ENCODE measurements around the gene ACOT7. TPM values are rescaled to one million over a fixed set of nuclear protein-coding genes. Genes with fewer than 3 reads are reported as not detected.
"Not testable (repeated sequence)": the region's sequence is repeated elsewhere in the genome, so short reads cannot be mapped to it uniquely, and the experiment has no call there.

ACOT7 gene
- total and polyA plus RNA-seq, 10 donors, result 10.6 to 31.5 (median 20.3) TPM

DNA sequence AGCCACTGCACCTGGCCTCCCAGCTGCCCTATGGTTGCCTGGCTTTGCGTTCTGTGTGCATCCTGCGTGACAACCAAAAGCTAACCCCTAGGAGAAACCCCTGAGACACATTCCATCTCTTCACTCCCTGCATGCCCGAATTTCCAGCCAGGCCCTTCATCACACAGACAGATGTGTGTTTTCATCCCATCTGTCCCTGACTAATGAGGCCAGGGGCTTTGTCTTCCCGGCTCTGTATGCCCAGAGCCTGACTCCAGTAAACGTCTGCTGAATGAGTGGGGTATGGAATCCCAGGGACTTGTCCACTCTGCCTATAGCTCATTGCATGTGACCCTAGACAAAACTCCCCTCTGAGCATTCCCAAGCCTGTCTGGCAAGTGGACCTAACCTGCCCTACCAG, 40.6 kb upstream of the ACOT7 start:
- intact Hi-C loops (cut with DNase I; ENCODE audit: low total_unique reads), result no loop called here
- no peak for DNase-seq
- no peaks in the 10 kb centered on the region for H3K9me3 ChIP-seq
- WGBS, 5 donors, result 73 to 87% (median 75%) methylated on average over 5 of the region's 5 CpGs
- no peaks in the 10 kb centered on the region for H3K4me1 ChIP-seq
- H3K4me3 ChIP-seq, result no peak overlapping the region
- TF ChIP-seq POLR2AphosphoS5 (IDR thresholded peaks at IDR 0.05) (no peak), POLR2A (IDR thresholded peaks at IDR 0.05) (no peak)
- TF ChIP-seq, protein P1, sequence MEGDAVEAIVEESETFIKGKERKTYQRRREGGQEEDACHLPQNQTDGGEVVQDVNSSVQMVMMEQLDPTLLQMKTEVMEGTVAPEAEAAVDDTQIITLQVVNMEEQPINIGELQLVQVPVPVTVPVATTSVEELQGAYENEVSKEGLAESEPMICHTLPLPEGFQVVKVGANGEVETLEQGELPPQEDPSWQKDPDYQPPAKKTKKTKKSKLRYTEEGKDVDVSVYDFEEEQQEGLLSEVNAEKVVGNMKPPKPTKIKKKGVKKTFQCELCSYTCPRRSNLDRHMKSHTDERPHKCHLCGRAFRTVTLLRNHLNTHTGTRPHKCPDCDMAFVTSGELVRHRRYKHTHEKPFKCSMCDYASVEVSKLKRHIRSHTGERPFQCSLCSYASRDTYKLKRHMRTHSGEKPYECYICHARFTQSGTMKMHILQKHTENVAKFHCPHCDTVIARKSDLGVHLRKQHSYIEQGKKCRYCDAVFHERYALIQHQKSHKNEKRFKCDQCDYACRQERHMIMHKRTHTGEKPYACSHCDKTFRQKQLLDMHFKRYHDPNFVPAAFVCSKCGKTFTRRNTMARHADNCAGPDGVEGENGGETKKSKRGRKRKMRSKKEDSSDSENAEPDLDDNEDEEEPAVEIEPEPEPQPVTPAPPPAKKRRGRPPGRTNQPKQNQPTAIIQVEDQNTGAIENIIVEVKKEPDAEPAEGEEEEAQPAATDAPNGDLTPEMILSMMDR (IDR thresholded peaks at IDR 0.05 in 8 of 11, conservative IDR thresholded peaks at IDR 0.05 in 3 of 11), result no peak
- H3K27me3 ChIP-seq (replicated peaks in 1 of 7), result peaks cover 0 to 51% (median 13%) of the 10 kb centered on the region in 7 donors
- no peak overlapping the region for H3K27ac ChIP-seq
- no peaks in the 10 kb centered on the region for H3K36me3 ChIP-seq

DNA sequence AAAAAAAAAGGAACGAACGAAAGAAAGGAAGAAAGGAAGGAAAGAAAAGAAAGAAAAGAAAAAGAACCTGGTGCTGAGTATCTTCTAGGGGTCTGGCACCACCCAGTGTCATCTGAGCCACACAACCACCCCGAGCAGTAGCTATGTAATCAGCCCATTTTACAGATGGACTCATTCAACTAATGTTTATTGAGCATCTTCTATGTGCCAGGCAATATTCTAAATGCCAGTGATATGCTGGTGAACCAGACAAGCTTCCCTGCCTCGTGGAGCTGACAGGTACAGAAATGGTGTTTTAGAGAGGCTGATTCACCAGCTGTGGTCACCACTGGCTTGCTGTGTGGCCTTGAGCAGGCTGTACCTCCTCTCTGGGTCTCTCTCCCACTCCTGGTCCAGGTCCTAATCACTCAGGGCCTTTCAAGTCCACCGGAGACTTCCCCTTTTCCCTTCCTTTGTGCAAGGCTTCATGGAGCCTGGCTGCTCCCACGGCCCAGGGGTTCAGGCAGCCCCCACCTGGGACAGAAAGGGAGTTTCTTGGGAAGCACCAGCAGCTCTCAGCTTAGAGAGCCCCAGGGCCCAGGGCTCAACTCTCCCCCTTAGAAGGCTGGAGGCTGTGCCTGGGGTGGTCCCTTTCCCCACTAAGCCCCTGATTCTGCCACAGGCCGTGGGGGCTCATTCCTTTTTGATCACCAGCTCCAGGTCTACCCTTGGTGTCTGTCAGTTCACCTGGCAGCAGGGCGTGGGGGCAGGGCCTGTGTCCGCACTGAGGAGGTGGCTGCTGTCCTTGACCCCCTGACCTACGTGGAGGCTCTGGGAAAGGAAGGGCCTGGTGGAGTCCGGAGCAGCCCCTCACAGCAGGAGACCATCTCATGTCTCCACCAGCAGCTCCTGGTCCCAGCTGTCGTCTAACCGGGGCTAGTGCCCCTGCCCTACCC, 38.3 kb upstream of the ACOT7 start:
- DNase-seq; intact Hi-C loops (cut with DNase I; ENCODE audit: low total_unique reads); H3K27ac ChIP-seq: not testable (repeated sequence)

DNA sequence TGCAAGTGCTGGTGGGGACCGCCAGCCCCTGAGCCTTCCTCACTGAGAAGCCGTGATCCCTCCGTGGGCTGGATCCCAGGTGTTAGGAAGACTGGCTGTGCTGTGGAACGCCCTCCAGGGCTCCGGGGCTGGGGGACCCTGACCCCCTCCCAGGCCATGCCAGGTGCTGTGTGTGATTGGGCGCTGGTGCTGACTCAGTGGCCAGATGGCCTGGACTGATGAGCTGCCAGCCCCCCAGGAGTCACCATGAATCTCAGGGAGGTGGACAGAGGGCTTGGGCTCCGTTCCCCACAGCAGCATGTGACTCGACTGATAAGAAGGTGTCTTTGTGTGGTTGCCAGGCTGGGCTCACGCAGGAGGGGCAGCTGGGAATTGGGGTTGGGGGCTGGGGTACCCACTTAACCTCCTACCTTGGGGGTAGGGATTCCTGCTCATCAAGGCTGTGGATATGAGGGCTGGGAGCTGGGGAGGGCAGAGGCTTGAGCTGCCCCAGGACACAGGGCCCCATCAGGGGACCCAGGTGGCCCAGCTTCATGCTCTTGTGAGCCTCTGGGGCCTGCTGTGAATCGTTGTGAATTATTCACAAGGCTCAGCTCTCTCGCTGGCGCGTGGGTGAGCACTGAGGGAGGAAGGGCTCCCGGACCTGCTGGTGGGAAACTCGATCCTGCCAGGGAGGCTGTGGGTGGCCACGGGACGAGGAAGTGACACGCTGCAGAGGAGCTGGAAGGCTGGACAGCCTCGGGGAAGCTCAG, 36.3 kb upstream of the ACOT7 start:
- H3K27me3 ChIP-seq (replicated peaks in 1 of 7), result peaks cover 4 to 63% (median 24%) of the 10 kb centered on the region in 7 donors
- H3K27ac ChIP-seq; H3K4me1 ChIP-seq; intact Hi-C loops (cut with DNase I; ENCODE audit: low total_unique reads); H3K36me3 ChIP-seq; DNase-seq; H3K4me3 ChIP-seq; H3K9me3 ChIP-seq: not testable (repeated sequence)
- WGBS, 5 donors, result 8 to 45% (median 36%) methylated on average over 2 to 19 of the region's 19 CpGs

More for the DNA sequence above, 38.3 kb upstream of the ACOT7 start:
- whole genome bisulfite sequencing, 5 donors, result 60 to 74% (median 63%) methylated on average over 9 to 13 of the region's 13 CpGs
- not testable (repeated sequence) for H3K9me3 ChIP-seq, H3K36me3 ChIP-seq, H3K4me3 ChIP-seq, H3K4me1 ChIP-seq
- H3K27me3 ChIP-seq (replicated peaks in 1 of 7), result peaks cover 0 to 51% (median 6%) of the 10 kb centered on the region in 7 donors

DNA sequence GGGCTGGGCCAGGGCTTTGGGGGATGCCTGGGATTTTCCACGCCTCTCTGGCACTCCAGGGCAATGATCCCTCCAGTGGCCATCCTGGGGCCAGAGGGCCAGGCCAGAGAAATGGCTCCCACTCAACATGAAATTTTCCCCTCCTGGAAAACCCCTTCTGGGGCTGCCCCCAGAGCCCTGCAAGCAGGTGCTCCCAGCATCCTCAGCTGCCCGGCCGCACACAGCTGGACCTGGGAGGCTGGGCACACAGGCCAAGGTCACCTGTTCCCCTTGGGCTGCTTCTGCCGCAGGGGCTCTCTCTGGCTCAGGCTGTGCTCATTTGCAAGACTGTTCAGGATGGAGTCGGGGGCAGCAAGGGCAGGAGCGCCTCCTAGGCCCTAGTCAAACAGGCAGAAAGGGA, 34.9 kb upstream of the ACOT7 start:
- intact Hi-C loops (cut with DNase I; ENCODE audit: low total_unique reads); H3K4me3 ChIP-seq; H3K9me3 ChIP-seq; H3K36me3 ChIP-seq; H3K27ac ChIP-seq; DNase-seq: not testable (repeated sequence)
- Histone ChIP-seq H3K4me1 (peaks cover 10 to 22% (median 20%) of the 10 kb centered on the region in 6 donors), H3K27me3 (replicated peaks in 1 of 7) (peaks cover 4 to 77% (median 38%) of the 10 kb centered on the region in 7 donors)
- WGBS, 5 donors, result 51 to 79% (median 70%) methylated on average over 4 to 6 of the region's 6 CpGs

DNA sequence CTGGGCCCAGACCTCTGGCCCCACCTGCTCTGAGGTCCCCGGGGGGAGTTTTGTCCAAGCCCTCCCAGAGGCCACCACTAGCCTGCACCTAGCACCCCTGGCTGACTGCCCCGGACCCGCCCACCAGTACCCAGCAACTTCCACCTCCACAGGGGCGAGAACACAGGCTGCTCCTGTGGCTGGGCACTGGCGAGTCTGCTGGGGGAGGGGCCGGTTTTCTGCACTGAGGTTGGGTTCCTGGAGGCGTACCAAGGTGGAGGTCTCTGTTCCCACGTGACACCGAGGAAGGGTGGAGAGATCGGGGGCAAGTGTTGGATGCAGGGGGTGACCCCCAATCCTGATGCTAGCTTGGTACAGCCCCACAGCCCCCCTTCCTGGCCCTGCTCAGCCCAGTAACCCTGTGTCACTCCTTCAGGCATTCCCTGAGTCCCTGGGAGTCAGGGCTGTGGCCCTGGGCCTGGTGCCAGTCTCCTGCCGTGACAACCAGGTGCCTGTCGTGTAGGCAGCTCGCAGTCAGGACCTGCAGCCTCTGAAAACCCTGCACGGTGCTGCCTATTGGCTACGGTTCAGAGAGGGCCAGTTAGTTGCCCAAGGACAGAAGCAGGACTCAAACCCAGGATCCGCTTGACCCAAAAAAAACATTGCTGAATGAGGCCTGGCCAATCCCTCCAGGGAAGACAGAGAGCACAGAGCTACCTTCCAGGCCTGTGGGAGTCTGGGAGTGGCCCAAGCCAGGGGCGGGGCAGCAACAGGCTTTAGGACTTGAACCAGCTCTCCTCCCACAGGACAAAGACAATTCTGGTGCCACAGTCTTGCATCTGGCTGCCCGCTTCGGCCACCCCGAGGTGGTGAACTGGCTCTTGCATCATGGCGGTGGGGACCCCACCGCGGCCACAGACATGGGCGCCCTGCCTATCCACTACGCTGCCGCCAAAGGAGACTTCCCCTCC, 34.1 kb upstream of the ACOT7 start:
- H3K4me1 ChIP-seq, result peaks cover 11 to 30% (median 26%) of the 10 kb centered on the region in 6 donors
- 80 to 89% (median 83%) methylated on average over 17 to 26 of the region's 26 CpGs for WGBS, 5 donors
- H3K36me3 ChIP-seq, result no peaks in the 10 kb centered on the region
- H3K27ac ChIP-seq, result no peak overlapping the region
- intact Hi-C loops (cut with DNase I; ENCODE audit: low total_unique reads), result no loop called here
- H3K27me3 ChIP-seq (replicated peaks in 1 of 7), result peaks cover 4 to 84% (median 42%) of the 10 kb centered on the region in 7 donors
- no peak for TF ChIP-seq POLR2A (IDR thresholded peaks at IDR 0.05)
- TF ChIP-seq, protein P1 (IDR thresholded peaks at IDR 0.05 in 8 of 11, conservative IDR thresholded peaks at IDR 0.05 in 3 of 11), result no peak
- no peak for TF ChIP-seq POLR2AphosphoS5 (IDR thresholded peaks at IDR 0.05)
- DNase-seq, result no peak
- H3K4me3 ChIP-seq, result no peak overlapping the region
- no peaks in the 10 kb centered on the region for H3K9me3 ChIP-seq
